Measurements from ENCODE around the gene PIP4K2C.

GRCh38 chr12:57579011-57579410 is 12.0 kb upstream of the PIP4K2C start:
- TF ChIP-seq SP1 (IDR thresholded peaks at IDR 0.05) (no peak), BHLHE40 (IDR thresholded peaks at IDR 0.05; ENCODE audit: borderline replicate concordance) (no peak), FOXK2 (IDR thresholded peaks at IDR 0.05) (no peak), FOXM1 (IDR thresholded peaks at IDR 0.05; ENCODE audit: borderline replicate concordance) (no peak), CTBP1 (IDR thresholded peaks at IDR 0.05; ENCODE audit: borderline replicate concordance) (no peak), ELF4 (IDR thresholded peaks at IDR 0.05) (no peak), FOXA1 (IDR thresholded peaks at IDR 0.05) (no peak), HDGF (IDR thresholded peaks at IDR 0.05; ENCODE audit: borderline replicate concordance) (no peak), NFRKB (IDR thresholded peaks at IDR 0.05) (no peak), TARDBP (IDR thresholded peaks at IDR 0.05) (no peak)
- TF ChIP-seq, protein P1, sequence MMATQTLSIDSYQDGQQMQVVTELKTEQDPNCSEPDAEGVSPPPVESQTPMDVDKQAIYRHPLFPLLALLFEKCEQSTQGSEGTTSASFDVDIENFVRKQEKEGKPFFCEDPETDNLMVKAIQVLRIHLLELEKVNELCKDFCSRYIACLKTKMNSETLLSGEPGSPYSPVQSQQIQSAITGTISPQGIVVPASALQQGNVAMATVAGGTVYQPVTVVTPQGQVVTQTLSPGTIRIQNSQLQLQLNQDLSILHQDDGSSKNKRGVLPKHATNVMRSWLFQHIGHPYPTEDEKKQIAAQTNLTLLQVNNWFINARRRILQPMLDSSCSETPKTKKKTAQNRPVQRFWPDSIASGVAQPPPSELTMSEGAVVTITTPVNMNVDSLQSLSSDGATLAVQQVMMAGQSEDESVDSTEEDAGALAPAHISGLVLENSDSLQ (IDR thresholded peaks at IDR 0.05), result no peak

All from HEK293T (cell line).